Activated B cell treated with CpG ODN at 0.5 μM for 24 hours (primary cell): ENCODE data around the gene KCNJ16. TPM values are rescaled to one million over a fixed set of nuclear protein-coding genes. Genes with fewer than 3 reads are reported as not detected.

Experiments used
- ATAC-seq: fragments of 200-7000 bp; cut with Tn5 transposase; one replicate; pipeline ENCODE4 v1.10.0; 2021; ENCODE audit warnings: low read depth, mild to moderate bottlenecking, moderate library complexity
- CTCF ChIA-PET: fragments of 350-600 bp; sonication (Branson Sonifier 250); formaldehyde crosslinking; loops from one replicate; lab custom pipeline; 2021; ENCODE audit warnings: antibody characterized with exemption; lab: Charles Lee
- POLR2A ChIA-PET: fragments of 350-600 bp; sonication (Branson Sonifier 250); formaldehyde crosslinking; loops from one replicate; lab custom pipeline; 2021; ENCODE audit warnings: antibody characterized with exemption; lab: Charles Lee
- DNase-seq: peaks from one replicate; pipeline ENCODE4 v3.0.0; 2022
- H3K27ac Mint-ChIP-seq: one replicate; pipeline ENCODE4 v1.8.0; 2020; ENCODE audit warnings: mixed read lengths
- H3K27me3 Mint-ChIP-seq: one replicate; pipeline ENCODE4 v1.8.0; 2021; ENCODE audit warnings: mixed read lengths
- H3K36me3 Mint-ChIP-seq: one replicate; pipeline ENCODE4 v1.8.0; 2021; ENCODE audit warnings: low read depth, mixed read lengths
- H3K4me1 Mint-ChIP-seq: one replicate; pipeline ENCODE4 v1.8.0; 2021; ENCODE audit warnings: mixed read lengths
- H3K4me3 Mint-ChIP-seq: one replicate; pipeline ENCODE4 v1.8.0; 2020; ENCODE audit warnings: mild to moderate bottlenecking, mixed read lengths
- H3K9me3 Mint-ChIP-seq: one replicate; pipeline ENCODE4 v1.8.0; 2020; ENCODE audit warnings: mixed read lengths
- intact Hi-C: fragments of 100-400 bp; cut with micrococcal nuclease; formaldehyde crosslinking; loops from one replicate; pipeline ENCODE4 v1.15.1; 2024
- total RNA-seq: library from RNA; stranded (reverse); gene quantifications from 2 replicates; pipeline ENCODE4 v1.2.3, GENCODE V29; 2022
- TF ChIP-seq, protein P1 (sequence below): fragments of 200-600 bp; IDR thresholded peaks from one replicate; pipeline ENCODE4 v1.8.0; 2022; ENCODE audit warnings: antibody characterized with exemption, mild to moderate bottlenecking

Gene KCNJ16
- total RNA-seq, 1 donor from 2014 or later, result not detected

DNA sequence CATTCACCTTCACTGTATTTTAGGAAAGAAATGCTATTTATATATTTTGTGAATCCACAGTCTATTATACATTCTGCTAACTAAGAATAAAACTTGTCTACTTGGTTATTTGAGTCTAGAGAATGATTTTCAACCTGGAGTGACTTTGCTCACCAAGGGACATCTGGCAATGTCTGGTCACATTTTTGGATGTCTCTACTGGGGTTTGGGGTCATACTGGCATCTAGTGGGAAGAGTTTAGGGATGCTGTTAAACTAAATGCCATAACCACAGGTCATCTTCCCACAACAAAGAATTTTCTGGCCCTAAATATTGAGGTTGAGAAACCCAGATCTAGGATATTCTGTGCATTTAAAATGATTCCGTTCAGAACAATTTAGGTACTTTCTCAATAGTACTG lies 26.0 kb downstream of the KCNJ16 start:
- TF ChIP-seq, protein P1, sequence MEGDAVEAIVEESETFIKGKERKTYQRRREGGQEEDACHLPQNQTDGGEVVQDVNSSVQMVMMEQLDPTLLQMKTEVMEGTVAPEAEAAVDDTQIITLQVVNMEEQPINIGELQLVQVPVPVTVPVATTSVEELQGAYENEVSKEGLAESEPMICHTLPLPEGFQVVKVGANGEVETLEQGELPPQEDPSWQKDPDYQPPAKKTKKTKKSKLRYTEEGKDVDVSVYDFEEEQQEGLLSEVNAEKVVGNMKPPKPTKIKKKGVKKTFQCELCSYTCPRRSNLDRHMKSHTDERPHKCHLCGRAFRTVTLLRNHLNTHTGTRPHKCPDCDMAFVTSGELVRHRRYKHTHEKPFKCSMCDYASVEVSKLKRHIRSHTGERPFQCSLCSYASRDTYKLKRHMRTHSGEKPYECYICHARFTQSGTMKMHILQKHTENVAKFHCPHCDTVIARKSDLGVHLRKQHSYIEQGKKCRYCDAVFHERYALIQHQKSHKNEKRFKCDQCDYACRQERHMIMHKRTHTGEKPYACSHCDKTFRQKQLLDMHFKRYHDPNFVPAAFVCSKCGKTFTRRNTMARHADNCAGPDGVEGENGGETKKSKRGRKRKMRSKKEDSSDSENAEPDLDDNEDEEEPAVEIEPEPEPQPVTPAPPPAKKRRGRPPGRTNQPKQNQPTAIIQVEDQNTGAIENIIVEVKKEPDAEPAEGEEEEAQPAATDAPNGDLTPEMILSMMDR, result no peak
- no peak overlapping the region for H3K4me3 Mint-ChIP-seq
- H3K4me1 Mint-ChIP-seq, result peaks cover 4% of the 10 kb centered on the region
- intact Hi-C loops, result no loop called here
- POLR2A ChIA-PET, result no interaction called here
- no peaks in the 10 kb centered on the region for H3K27me3 Mint-ChIP-seq
- CTCF ChIA-PET, result no interaction called here
- no peak overlapping the region for H3K27ac Mint-ChIP-seq
- H3K36me3 Mint-ChIP-seq, result no peaks in the 10 kb centered on the region
- no peaks in the 10 kb centered on the region for H3K9me3 Mint-ChIP-seq
- DNase-seq (no peak), ATAC-seq (no peak)

DNA sequence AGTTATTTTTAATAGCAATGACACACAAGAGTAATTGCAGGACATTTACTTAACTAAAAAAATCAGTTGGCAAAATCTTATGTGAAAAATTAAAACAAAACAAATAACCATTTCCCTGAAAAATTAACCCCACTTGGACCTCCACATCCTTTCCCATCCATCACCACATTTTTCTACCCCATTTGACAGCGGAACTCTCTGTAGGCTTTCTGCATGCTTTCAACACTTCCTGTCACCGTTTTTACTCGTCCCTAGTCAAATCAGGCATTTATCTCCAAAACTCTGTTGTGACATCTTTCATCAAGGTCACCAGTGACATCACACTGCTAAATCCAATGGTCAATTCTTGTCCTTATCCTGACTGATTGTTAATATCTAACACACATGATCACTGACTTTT lies 27.5 kb downstream of the KCNJ16 start:
- intact Hi-C loops, result no loop called here
- Mint-ChIP-seq H3K27me3 (no peaks in the 10 kb centered on the region), H3K9me3 (no peaks in the 10 kb centered on the region), H3K4me3 (no peak overlapping the region), H3K4me1 (peaks cover 4% of the 10 kb centered on the region), H3K27ac (no peak overlapping the region), H3K36me3 (no peaks in the 10 kb centered on the region)
- ATAC-seq (no peak), DNase-seq (no peak)
- TF ChIP-seq, protein P1, result no peak
- ChIA-PET CTCF (no interaction called here), POLR2A (interaction anchor here (0.7 kb wide), 1 partner anchor 15 kb away, joined by 16 read pairs; no protein-coding TSS in a partner anchor)

DNA sequence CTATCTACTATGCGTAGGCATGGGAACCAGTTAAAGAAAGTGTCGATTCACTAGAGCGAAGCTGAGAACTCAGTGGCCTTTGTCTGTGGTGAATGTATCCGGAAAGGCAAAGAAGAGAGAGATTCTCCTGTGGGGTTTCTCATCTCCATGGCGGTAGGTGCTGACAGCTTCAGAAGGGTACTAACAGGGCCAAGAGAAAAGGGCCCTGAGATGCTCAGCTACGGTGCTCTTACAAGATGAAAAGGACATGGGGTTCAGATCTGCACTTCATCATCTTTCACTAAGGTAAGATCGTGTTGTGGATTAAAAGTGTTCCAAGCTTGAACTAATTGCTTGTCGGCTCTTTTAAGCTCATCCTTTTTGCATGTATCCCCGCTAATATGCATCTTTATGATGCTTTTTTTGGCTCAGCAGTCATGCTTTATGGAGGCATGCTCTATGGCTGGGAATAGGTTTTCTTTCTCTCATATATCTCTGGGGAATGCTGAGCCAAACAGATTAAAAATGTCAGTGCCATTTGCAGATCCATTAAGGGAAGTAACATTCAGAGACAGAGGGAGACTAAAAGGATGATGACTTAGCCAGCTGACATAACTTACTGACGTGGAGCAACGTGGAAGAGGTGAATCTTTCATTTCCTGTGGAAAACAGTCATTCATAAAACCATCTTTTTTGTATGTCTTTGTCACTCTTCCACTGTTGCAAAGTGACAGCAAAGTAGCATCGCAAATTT lies 29.9 kb downstream of the KCNJ16 start:
- Mint-ChIP-seq H3K27ac (no peak overlapping the region), H3K4me1 (no peaks in the 10 kb centered on the region), H3K4me3 (no peak overlapping the region), H3K27me3 (no peaks in the 10 kb centered on the region), H3K36me3 (no peaks in the 10 kb centered on the region), H3K9me3 (no peaks in the 10 kb centered on the region)
- no peak for ATAC-seq
- TF ChIP-seq, protein P1, result no peak
- no peak for DNase-seq
- ChIA-PET POLR2A (no interaction called here), CTCF (no interaction called here)
- intact Hi-C loops, result no loop called here

DNA sequence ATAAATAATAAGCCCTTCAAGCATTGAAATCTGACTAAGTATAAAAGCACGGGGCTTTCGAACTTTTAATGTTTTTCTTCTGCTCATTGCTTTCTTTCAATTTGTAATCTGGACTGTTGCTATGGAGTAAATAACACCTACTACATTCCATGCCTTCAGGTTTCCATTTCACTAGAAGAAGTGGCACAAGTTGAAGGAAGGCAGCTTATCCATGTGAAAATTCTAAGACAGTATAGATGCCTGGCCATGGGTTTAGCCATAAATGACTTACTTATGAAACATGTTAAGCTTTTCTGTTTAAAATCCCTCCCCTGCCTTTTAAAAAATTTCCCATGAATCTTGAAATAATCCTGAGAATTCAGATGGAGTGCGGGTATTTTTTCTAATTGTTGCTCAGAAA lies 30.6 kb downstream of the KCNJ16 start:
- Mint-ChIP-seq H3K27me3 (peaks cover 2% of the 10 kb centered on the region), H3K27ac (no peak overlapping the region), H3K36me3 (no peaks in the 10 kb centered on the region), H3K4me1 (no peaks in the 10 kb centered on the region), H3K9me3 (no peaks in the 10 kb centered on the region), H3K4me3 (no peak overlapping the region)
- TF ChIP-seq, protein P1, result no peak
- no peak for ATAC-seq
- no peak for DNase-seq
- ChIA-PET POLR2A (no interaction called here), CTCF (no interaction called here)
- intact Hi-C loops, result no loop called here

DNA sequence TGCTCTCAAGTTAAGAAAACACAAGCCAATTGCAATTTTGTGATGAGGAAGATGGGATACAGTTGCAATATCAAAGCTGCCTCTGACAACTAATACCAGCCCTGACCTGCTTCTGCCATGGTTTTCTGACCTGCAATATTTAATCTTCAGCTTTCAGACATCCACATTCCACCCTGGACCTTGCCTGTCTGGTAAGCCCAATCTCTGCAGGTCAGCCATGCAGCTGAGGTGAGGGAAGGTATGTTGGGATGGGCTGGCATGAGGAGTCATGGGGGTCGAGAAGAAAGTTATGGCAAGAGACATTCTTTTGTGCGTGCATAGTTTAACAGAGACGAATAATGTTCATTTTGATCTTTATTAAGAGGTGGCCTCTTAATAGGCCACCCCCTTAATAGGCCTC lies 31.5 kb downstream of the KCNJ16 start:
- Mint-ChIP-seq H3K4me3 (no peak overlapping the region), H3K4me1 (no peaks in the 10 kb centered on the region), H3K27me3 (peaks cover 2% of the 10 kb centered on the region), H3K27ac (no peak overlapping the region), H3K9me3 (no peaks in the 10 kb centered on the region), H3K36me3 (no peaks in the 10 kb centered on the region)
- DNase-seq (no peak), ATAC-seq (no peak)
- POLR2A ChIA-PET, result no interaction called here
- CTCF ChIA-PET, result no interaction called here
- TF ChIP-seq, protein P1, result no peak
- intact Hi-C loops, result no loop called here
